HepG2 (cell line): ENCODE measurements around the gene PSMB8. TPM values are rescaled to one million over a fixed set of nuclear protein-coding genes. Genes with fewer than 3 reads are reported as not detected.

Experiments
- ATF2 ChIP-seq: sonication (generic); formaldehyde crosslinking; IDR thresholded peaks from 2 replicates; pipeline ENCODE4 v1.4.0; 2020; ENCODE audit warnings: missing genetic modification reagents
- FLYWCH1 ChIP-seq: sonication (generic); formaldehyde crosslinking; IDR thresholded peaks from 2 replicates; pipeline ENCODE4 v1.8.1; 2023; ENCODE audit warnings: mild to moderate bottlenecking, missing genetic modification reagents
- GFI1 ChIP-seq: sonication (generic); formaldehyde crosslinking; IDR thresholded peaks from 2 replicates; pipeline ENCODE4 v1.5.0; 2020; ENCODE audit warnings: missing genetic modification reagents, mild to moderate bottlenecking, borderline replicate concordance
- IKZF1 ChIP-seq: fragments of 450-650 bp; IDR thresholded peaks from 2 replicates; pipeline ENCODE4 v1.7.1; 2016
- KMT2B ChIP-seq: IDR thresholded peaks from 2 replicates; pipeline ENCODE4 v1.6.1; 2016; ENCODE audit warnings: missing genetic modification reagents, missing compliant biosample characterization
- NFKB2 ChIP-seq: sonication (generic); formaldehyde crosslinking; IDR thresholded peaks from 2 replicates; pipeline ENCODE4 v1.4.0; 2020; ENCODE audit warnings: missing genetic modification reagents, borderline replicate concordance
- NFYB ChIP-seq: sonication (generic); formaldehyde crosslinking; IDR thresholded peaks from 2 replicates; pipeline ENCODE4 v1.4.0; 2020; ENCODE audit warnings: missing genetic modification reagents
- NR2F1 ChIP-seq, 2 experiments: fragments of 450-650 bp in 1 of 2; formaldehyde crosslinking in 1 of 2; IDR thresholded peaks; 2 replicates each; pipeline versions ENCODE4 v1.5.0 to v1.6.1; 2016 to 2020; ENCODE audit warnings: mild to moderate bottlenecking in 1 of 2, missing compliant biosample characterization in 1 of 2, missing genetic modification reagents in 1 of 2, moderate library complexity in 1 of 2
- REL ChIP-seq: sonication (generic); formaldehyde crosslinking; conservative IDR thresholded peaks from 2 replicates; pipeline ENCODE4 v1.8.0; 2022; ENCODE audit warnings: mild to moderate bottlenecking, missing genetic modification reagents, moderate library complexity
- SMAD9 ChIP-seq: sonication (generic); formaldehyde crosslinking; IDR thresholded peaks from 2 replicates; pipeline ENCODE4 v1.5.1; 2020; ENCODE audit warnings: mild to moderate bottlenecking, missing genetic modification reagents
- SP4 ChIP-seq: sonication (generic); formaldehyde crosslinking; IDR thresholded peaks from 2 replicates; pipeline ENCODE4 v1.8.1; 2023; ENCODE audit warnings: mild to moderate bottlenecking, missing genetic modification reagents
- SRY ChIP-seq: sonication (generic); formaldehyde crosslinking; IDR thresholded peaks from 2 replicates; pipeline ENCODE4 v1.8.0; 2022; ENCODE audit warnings: mild to moderate bottlenecking, missing genetic modification reagents
- ZC3H13 ChIP-seq: sonication (generic); formaldehyde crosslinking; IDR thresholded peaks from 2 replicates; pipeline ENCODE4 v1.8.1; 2023; ENCODE audit warnings: mild to moderate bottlenecking, missing genetic modification reagents, moderate library complexity
- ZNF292 ChIP-seq: sonication (generic); formaldehyde crosslinking; IDR thresholded peaks from 2 replicates; pipeline ENCODE4 v1.8.1; 2022; ENCODE audit warnings: mild to moderate bottlenecking, low read depth, missing genetic modification reagents, borderline replicate concordance
- ZNF414 ChIP-seq: sonication (generic); formaldehyde crosslinking; IDR thresholded peaks from 2 replicates; pipeline ENCODE4 v1.5.0; 2020; ENCODE audit warnings: missing genetic modification reagents
- ZNF510 ChIP-seq: sonication (generic); formaldehyde crosslinking; IDR thresholded peaks from 2 replicates; pipeline ENCODE4 v1.4.0; 2020; ENCODE audit warnings: low read depth, mild to moderate bottlenecking, missing genetic modification reagents
- ZNF562 ChIP-seq: sonication (generic); formaldehyde crosslinking; IDR thresholded peaks from 2 replicates; pipeline ENCODE4 v1.8.0; 2022; ENCODE audit warnings: missing genetic modification reagents, borderline replicate concordance
- ZNF850 ChIP-seq: sonication (generic); formaldehyde crosslinking; conservative IDR thresholded peaks from 2 replicates; pipeline ENCODE4 v1.9.0; 2021; ENCODE audit warnings: mild to moderate bottlenecking, missing genetic modification reagents
- polyA plus RNA-seq, 8 experiments: library from polyadenylated mRNA; depleted of rRNA in 3 of 8; stranded (reverse) in 7 of 8; unstranded in 1 of 8; fragments of >200 nt; fragmentation: Illumina TruSeq in 4 of 8; extraction: Trizol in 4 of 8; gene quantifications; 2 replicates each; pipeline versions ENCODE4 v1.2.1 to v1.2.3, GENCODE V29; 2011 to 2016; ENCODE audit warnings: low read depth in 4 of 8, missing spikeins in 1 of 8, mixed read lengths in 1 of 8; ENCODE audit not compliant: insufficient read depth in 1 of 8
- total RNA-seq, 5 experiments: library from RNA; depleted of rRNA; stranded (reverse); fragments of >200 nt; fragmentation: Illumina TruSeq; extraction: Trizol; gene quantifications; 2 replicates each; pipeline ENCODE4 v1.2.3, GENCODE V29; 2016; ENCODE audit warnings: low read depth in 1 of 5
- TF ChIP-seq, protein P1 (sequence below): fragments of 450-650 bp; IDR thresholded peaks from 2 replicates; pipeline ENCODE4 v1.6.1; 2016
- TF ChIP-seq, protein P2 (sequence below): sonication (generic); formaldehyde crosslinking; IDR thresholded peaks from 2 replicates; pipeline ENCODE4 v1.8.1; 2023; ENCODE audit warnings: mild to moderate bottlenecking, missing genetic modification reagents

Gene PSMB8
- total and polyA plus RNA-seq, 2 of the 13 experiments (the other 11 are each of a cell fraction or from before 2014, with no cell fraction given), result 30.7 to 64.7 TPM

DNA sequence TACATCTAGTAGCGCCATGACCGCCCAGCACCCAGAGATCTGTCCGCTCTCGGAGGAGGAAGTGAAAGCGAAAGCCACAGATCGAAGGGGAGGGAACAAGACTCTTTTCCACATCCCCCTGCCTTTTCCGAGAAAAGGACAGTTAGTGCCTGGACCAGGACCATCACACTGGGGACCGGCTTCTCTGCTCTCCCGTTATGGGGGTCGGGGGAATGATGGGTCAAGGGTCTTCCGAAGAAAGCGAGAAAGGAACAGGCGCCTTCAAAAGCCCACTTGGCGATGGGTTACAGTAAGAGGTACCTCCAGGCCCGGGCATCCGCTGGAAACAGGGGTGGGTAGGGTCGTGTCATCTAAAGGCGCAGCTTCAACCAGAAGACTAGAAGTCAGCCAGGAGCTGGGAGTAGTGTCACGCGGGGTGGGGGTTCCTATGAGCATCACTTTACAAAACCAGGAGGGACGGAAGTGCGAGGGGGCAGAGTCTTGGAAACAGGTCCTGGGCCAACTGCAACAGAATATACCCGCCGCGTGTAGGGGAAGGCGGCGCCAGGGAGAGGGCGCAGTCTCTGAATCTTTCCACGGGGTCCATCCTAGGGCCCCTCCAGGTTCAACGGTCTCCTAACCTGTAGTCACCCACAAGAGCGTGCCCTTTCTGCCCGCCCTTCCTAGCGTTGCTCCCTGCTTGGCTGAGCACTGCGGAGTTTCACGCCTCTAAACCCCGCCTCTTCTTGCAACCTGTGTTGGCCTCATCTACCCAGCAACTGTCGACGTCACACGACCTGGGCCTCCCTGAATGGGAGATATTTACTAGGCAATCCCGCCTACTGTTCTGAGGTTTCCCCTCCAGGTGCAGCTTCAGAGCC lies at the start of gene PSMB8 (continued):
- TF ChIP-seq SP4 (CRISPR knock-in tag), result peak; percentile 71
- 0 out of 2 replicates have a peak, but pooled peaks have one; percentile 20 for TF ChIP-seq GFI1
- TF ChIP-seq KMT2B, result peak; percentile 80
- peak; percentile 84; the same call in 1 of the 2 replicates for TF ChIP-seq SRY
- peak; percentile 44; the same call in 1 of the 2 replicates for TF ChIP-seq NFKB2
- TF ChIP-seq NR2F1 (CRISPR knock-in tag; IDR thresholded peaks at IDR 0.05), result peak in 1 of 2 experiments; percentile 29; a peak in 1 of 4 replicates
- peak; percentile 52; the same call in 1 of the 2 replicates for TF ChIP-seq ZNF510 (CRISPR knock-in tag)
- TF ChIP-seq, protein P1, sequence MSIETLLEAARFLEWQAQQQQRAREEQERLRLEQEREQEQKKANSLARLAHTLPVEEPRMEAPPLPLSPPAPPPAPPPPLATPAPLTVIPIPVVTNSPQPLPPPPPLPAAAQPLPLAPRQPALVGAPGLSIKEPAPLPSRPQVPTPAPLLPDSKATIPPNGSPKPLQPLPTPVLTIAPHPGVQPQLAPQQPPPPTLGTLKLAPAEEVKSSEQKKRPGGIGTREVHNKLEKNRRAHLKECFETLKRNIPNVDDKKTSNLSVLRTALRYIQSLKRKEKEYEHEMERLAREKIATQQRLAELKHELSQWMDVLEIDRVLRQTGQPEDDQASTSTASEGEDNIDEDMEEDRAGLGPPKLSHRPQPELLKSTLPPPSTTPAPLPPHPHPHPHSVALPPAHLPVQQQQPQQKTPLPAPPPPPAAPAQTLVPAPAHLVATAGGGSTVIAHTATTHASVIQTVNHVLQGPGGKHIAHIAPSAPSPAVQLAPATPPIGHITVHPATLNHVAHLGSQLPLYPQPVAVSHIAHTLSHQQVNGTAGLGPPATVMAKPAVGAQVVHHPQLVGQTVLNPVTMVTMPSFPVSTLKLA, result no peak
- TF ChIP-seq NFYB (CRISPR knock-in tag), result peak; percentile 81
- 0 out of 2 replicates have a peak, but pooled peaks have one; percentile 15 for TF ChIP-seq ATF2 (CRISPR knock-in tag)
- TF ChIP-seq FLYWCH1 (CRISPR knock-in tag), result no peak
- TF ChIP-seq ZNF292 (CRISPR knock-in tag), result peak; percentile 51; the same call in 1 of the 2 replicates
- no peak for TF ChIP-seq ZNF414 (CRISPR knock-in tag)
- TF ChIP-seq ZC3H13, result no peak
- no peak for TF ChIP-seq ZNF850 (CRISPR knock-in tag)
- TF ChIP-seq ZNF562, result no peak
- TF ChIP-seq REL (CRISPR knock-in tag), result no peak
- no peak for TF ChIP-seq IKZF1
- TF ChIP-seq SMAD9, result no peak
- TF ChIP-seq, protein P2, sequence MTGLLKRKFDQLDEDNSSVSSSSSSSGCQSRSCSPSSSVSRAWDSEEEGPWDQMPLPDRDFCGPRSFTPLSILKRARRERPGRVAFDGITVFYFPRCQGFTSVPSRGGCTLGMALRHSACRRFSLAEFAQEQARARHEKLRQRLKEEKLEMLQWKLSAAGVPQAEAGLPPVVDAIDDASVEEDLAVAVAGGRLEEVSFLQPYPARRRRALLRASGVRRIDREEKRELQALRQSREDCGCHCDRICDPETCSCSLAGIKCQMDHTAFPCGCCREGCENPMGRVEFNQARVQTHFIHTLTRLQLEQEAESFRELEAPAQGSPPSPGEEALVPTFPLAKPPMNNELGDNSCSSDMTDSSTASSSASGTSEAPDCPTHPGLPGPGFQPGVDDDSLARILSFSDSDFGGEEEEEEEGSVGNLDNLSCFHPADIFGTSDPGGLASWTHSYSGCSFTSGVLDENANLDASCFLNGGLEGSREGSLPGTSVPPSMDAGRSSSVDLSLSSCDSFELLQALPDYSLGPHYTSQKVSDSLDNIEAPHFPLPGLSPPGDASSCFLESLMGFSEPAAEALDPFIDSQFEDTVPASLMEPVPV (CRISPR knock-in tag), result no peak
